Heart right ventricle (tissue), 16 donors: ENCODE measurements around the gene PRDM2. TPM values are rescaled to one million over a fixed set of nuclear protein-coding genes. Genes with fewer than 3 reads are reported as not detected.

Experiments
- ATAC-seq, 8 donors: fragments of 200-7000 bp; cut with Tn5 transposase; one replicate each; pipeline ENCODE4 v1.9.1; 2020; ENCODE audit warnings: mild to moderate bottlenecking in 8 of 8, moderate library complexity in 8 of 8, moderate number of reproducible peaks in 1 of 8
- DNase-seq, 2 donors: peaks; one replicate each; pipeline ENCODE4 v3.0.0-alpha.2; 2020
- H3K27ac ChIP-seq, 10 donors: fragments of 200-600 bp; sonication (generic) in 2 of 10; one replicate each; pipeline versions ENCODE4 v1.5.0 to v1.8.0; 2020 to 2022; ENCODE audit warnings: mild to moderate bottlenecking in 3 of 10
- H3K27me3 ChIP-seq, 7 donors: fragments of 200-600 bp; one replicate each; pipeline ENCODE4 v1.8.0; 2021 to 2022; ENCODE audit warnings: mild to moderate bottlenecking in 2 of 7
- H3K36me3 ChIP-seq, 9 donors: fragments of 200-600 bp; sonication (generic) in 1 of 9; one replicate each; pipeline versions ENCODE4 v1.5.0 to v1.8.0; 2020 to 2022; ENCODE audit warnings: mild to moderate bottlenecking in 2 of 9
- H3K4me1 ChIP-seq, 9 donors: fragments of 200-600 bp; sonication (generic) in 1 of 9; one replicate each; pipeline versions ENCODE4 v1.5.0 to v1.8.0; 2020 to 2022; ENCODE audit warnings: mild to moderate bottlenecking in 4 of 9
- H3K4me3 ChIP-seq, 10 donors: fragments of 200-600 bp; sonication (generic) in 2 of 10; one replicate each; pipeline versions ENCODE4 v1.5.0 to v1.8.0; 2020 to 2022; ENCODE audit warnings: mild to moderate bottlenecking in 7 of 10, moderate library complexity in 2 of 10
- H3K9me3 ChIP-seq, 11 donors: fragments of 200-600 bp in 10 of 11; sonication (generic) in 2 of 11; one replicate each; pipeline versions ENCODE4 v1.5.0 to v1.8.0; 2013 to 2022; ENCODE audit warnings: mild to moderate bottlenecking in 2 of 11, control low read depth in 1 of 11, moderate library complexity in 1 of 11
- CTCF ChIP-seq, 9 donors: fragments of 200-600 bp; sonication (generic) in 2 of 9; IDR thresholded peaks; one replicate each; pipeline versions ENCODE4 v1.5.0 to v1.8.0; 2021 to 2022; ENCODE audit warnings: antibody characterized with exemption in 9 of 9, mild to moderate bottlenecking in 5 of 9, moderate library complexity in 1 of 9
- WGBS, 2 donors: extraction: QIAGEN DNeasy Blood & Tissue Kit; methylation state at CpG; one replicate each; pipeline ENCODE4 v1.1.7; 2013; ENCODE audit warnings: inconsistent platforms in 1 of 2; 5-methylcytosine and 5-hydroxymethylcytosine counted together
- intact Hi-C, 10 donors: fragments of 100-400 bp; cut with DNase I; formaldehyde crosslinking; loops; one replicate each; pipeline versions ENCODE4 v1.11.1 to v1.14.2; 2022
- polyA plus RNA-seq, 2 donors: library from polyadenylated mRNA; stranded (reverse); fragments of 200-250 nt; gene quantifications; one replicate each; pipeline ENCODE4 v1.2.3, GENCODE V29; 2013
- total RNA-seq, 10 donors: library from RNA; stranded (reverse); fragmentation: NEBNext Ultra II Directional in 3 of 10; extraction: Animal tissue kit (Norgen Biotek cat#: 25700) in 3 of 10; gene quantifications; one replicate each; pipeline versions ENCODE4 v1.2.1 to v1.2.4, GENCODE V29; 2021 to 2023
- donor health status: Arrhythmogenic right ventricular cardiomyopathy.
- donor health status: ischemic (EF 13 %, LVEDD 7.1; RV severe dilation, severe dysfunction).
- donor health status: healthy with polysubstance abuse.
- donor health status: DM: no; HTN: yes; CAD: no.
- donor health status: DM: no; HTN: no; CAD: no.
- donor health status: ischemic (EF 25% LVEDD 6.9; RV normal size, moderate dysfunction).
- donor health status: ischemic (EF 25% LVEDD 5.7; RV mildly dilated, moderate dysfunction).
- donor health status: healthy.
- donor health status: DM: yes; HTN: yes; CAD: no.
- donor health status: Ischemic cardiomyopathy.
- donor health status: ischemic (EF 35%, LVEDD 5.7; RV mildly dilated, moderate dysfunction).
- donor health status: nonischemic (EF 11% LVEDD 7.7; RV severe dilation, severe dysfunction).
- donor health status: DM: yes; HTN: yes; CAD: no.
- donor health status: PGD.
- donor health status: ischemic (EF 29% LVEDD 5.4; RV normal size, mild dysfunction).
- donor health status: nonischemic (EF 23%, LVEDD 6.1; RV moderate dilation, normal function).

Gene PRDM2
- total and polyA plus RNA-seq, 12 donors: 10.3 to 57.3 (median 42.4) TPM

- Histone ChIP-seq H3K27ac (no peak overlapping the region), H3K4me3 (no peak overlapping the region), H3K36me3 (peaks cover 0 to 4% (median 0%) of the 10 kb centered on the region in 9 donors), H3K27me3 (no peaks in the 10 kb centered on the region), H3K4me1 (peaks cover 0 to 98% (median 86%) of the 10 kb centered on the region in 9 donors), H3K9me3 (no peaks in the 10 kb centered on the region)
- TF ChIP-seq CTCF (IDR thresholded peaks at IDR 0.05): no peak
- no peak for DNase-seq
- intact Hi-C loops: no loop called here
- ATAC-seq: no peak
- WGBS, 2 donors: 93 to 98% methylated on average over 2 of the region's 2 CpGs
Observed at GRCh38 chr1:13760340-13760739, 60.4 kb downstream of the PRDM2 start.

- DNase-seq: no peak
- Histone ChIP-seq H3K27ac (no peak overlapping the region), H3K9me3 (no peaks in the 10 kb centered on the region), H3K27me3 (no peaks in the 10 kb centered on the region), H3K4me1 (peaks cover 0 to 98% (median 81%) of the 10 kb centered on the region in 9 donors), H3K36me3 (peaks cover 0 to 4% (median 0%) of the 10 kb centered on the region in 9 donors), H3K4me3 (no peak overlapping the region)
- intact Hi-C loops: no loop called here
- ATAC-seq: no peak
- no peak for TF ChIP-seq CTCF (IDR thresholded peaks at IDR 0.05)
- 80 to 84% methylated on average over 5 of the region's 5 CpGs for WGBS, 2 donors
Observed at GRCh38 chr1:13760921-13761320, 60.9 kb downstream of the PRDM2 start.

- H3K27ac ChIP-seq: no peak overlapping the region
- no peak overlapping the region for H3K4me3 ChIP-seq
- ATAC-seq (no peak), DNase-seq (no peak)
- H3K4me1 ChIP-seq: peaks cover 0 to 97% (median 76%) of the 10 kb centered on the region in 9 donors
- 88 to 89% methylated on average over 9 of the region's 9 CpGs for WGBS, 2 donors
- TF ChIP-seq CTCF (IDR thresholded peaks at IDR 0.05): no peak
- intact Hi-C loops: no loop called here
- peaks cover 0 to 4% (median 0%) of the 10 kb centered on the region in 9 donors for H3K36me3 ChIP-seq
- H3K27me3 ChIP-seq: no peaks in the 10 kb centered on the region
- no peaks in the 10 kb centered on the region for H3K9me3 ChIP-seq
Observed at GRCh38 chr1:13761883-13762282, 61.9 kb downstream of the PRDM2 start.

- intact Hi-C loops: no loop called here
- WGBS, 2 donors: 81 to 90% methylated on average over 8 of the region's 8 CpGs
- no peak for TF ChIP-seq CTCF (IDR thresholded peaks at IDR 0.05)
- H3K27ac ChIP-seq: no peak overlapping the region
- H3K27me3 ChIP-seq: no peaks in the 10 kb centered on the region
- H3K9me3 ChIP-seq: no peaks in the 10 kb centered on the region
- H3K36me3 ChIP-seq: peaks cover 0 to 8% (median 0%) of the 10 kb centered on the region in 9 donors
- H3K4me3 ChIP-seq: no peak overlapping the region
- ATAC-seq: peak in 2 of 8 donors; percentile 21 to 30
- DNase-seq: no peak
- H3K4me1 ChIP-seq: peaks cover 0 to 93% (median 69%) of the 10 kb centered on the region in 9 donors
Observed at GRCh38 chr1:13762642-13763041, 62.7 kb downstream of the PRDM2 start.
